Skeletal muscle cell (primary cell): ENCODE measurements around the gene ACSF3.
"Not testable (repeated sequence)": the region's sequence is repeated elsewhere in the genome, so short reads cannot be mapped to it uniquely, and the experiment has no call there.

Experiments
- DNase-seq: peaks from one replicate; pipeline ENCODE4 v3.0.0-alpha.2; 2010; ENCODE audit warnings: low read depth
- H3K4me3 ChIP-seq: 2 replicates; pipeline ENCODE4 v1.5.1; 2011; ENCODE audit warnings: low read depth, mild to moderate bottlenecking, control low read depth, low read length, moderate library complexity

The ACSF3 gene

DNA sequence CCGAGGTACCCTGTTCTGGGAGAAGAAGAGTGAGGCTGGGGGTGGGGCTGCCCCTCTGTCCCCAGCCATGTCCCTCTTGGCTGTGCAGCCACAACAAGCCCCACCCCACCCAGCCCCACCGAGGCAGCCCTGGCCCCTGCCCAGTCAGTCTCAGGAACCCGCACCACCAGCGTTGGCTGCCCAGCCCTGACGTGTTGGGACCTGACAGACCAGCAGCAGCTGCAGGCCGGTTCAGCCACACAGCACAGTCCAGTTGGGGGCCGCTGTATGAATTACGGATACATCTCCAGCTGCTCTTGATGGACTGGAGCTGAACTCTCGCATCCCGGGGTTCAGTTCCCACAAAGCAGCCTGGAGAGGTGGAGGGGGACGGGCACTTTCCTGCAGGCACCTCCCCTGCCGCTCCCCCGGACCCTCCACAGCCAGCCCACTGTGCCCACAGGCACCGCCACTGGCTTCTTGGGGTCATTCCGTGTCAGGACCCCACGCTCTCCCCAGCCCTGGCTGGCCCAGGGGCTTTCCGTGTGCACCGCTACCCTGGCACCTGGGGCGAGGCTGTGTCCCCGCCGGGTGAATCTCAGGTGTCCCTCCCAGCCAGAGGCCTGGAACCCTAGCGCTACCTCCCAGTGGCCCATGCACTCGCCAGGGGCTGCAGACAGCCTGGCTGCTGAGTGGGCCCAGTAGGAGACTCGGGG lies 84.9 kb downstream of the ACSF3 start:
- no peak for DNase-seq

DNA sequence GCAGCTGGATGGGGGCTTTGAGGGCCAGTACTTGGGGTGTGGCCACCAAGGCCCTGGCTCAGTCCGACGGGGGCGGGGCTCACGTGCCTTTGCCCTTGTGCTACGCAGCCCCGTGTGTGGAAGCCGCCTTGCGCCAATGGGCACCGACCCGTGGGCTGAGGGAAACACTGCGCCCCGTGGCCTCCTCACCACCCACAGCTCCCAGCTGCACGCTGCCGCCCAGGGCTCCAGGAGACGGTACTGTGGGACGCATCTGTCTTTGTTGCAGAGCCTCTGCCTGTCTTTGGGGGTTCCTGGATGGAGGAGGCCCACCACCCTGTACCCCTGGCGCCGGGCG lies 85.5 kb downstream of the ACSF3 start:
- DNase-seq, result no peak
- no peak overlapping the region for H3K4me3 ChIP-seq

More for the DNA sequence above, 84.9 kb downstream of the ACSF3 start:
- H3K4me3 ChIP-seq, result no peak overlapping the region

DNA sequence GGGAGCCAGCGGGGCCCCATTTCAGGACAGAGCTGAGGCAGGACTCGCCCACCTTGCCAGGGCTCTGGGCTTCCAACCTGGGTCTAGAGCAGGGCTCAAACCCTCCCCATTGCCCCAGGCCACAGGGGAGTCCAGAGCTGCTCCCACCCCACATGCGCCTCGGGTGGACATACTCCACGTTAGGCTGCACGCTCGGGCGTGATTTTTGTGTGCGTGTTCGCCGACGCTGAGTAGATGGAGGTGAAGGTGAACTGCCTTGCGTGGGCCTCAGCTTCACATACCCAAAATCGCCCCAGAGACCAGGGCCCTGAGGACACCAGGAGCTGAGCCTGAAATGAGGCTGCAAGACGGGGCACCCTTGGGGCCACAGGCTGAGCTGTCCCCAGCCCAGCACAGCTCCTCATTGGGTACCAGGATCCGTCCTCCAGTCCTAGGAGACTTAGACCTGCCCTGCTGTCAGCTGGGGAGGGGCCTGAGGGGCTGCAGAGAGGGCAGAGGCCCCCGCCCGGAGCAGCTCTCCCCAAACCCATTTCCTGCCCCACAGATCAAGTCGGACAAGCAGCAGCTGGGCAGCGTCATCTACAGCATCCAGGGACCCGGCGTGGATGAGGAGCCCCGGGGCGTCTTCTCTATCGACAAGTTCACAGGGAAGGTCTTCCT lies 86.1 kb downstream of the ACSF3 start:
- H3K4me3 ChIP-seq, result no peak overlapping the region
- DNase-seq, result no peak

DNA sequence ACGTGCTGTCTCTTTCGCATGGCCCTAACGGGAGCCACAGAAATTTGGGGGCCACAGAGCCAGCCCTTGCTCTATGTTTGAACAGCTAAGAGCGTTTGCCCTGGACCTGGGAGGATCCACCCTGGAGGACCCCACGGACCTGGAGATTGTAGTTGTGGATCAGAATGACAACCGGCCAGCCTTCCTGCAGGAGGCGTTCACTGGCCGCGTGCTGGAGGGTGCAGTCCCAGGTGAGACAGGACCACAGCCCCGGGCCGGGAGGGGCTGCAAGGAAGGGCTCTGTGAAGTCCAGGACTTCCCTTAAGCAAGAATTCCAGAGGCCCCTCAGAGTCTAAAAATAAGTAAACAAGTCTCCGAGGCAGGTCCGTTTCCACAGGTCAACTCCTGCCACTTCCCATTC lies 89.8 kb downstream of the ACSF3 start:
- no peak overlapping the region for H3K4me3 ChIP-seq
- DNase-seq, result no peak

DNA sequence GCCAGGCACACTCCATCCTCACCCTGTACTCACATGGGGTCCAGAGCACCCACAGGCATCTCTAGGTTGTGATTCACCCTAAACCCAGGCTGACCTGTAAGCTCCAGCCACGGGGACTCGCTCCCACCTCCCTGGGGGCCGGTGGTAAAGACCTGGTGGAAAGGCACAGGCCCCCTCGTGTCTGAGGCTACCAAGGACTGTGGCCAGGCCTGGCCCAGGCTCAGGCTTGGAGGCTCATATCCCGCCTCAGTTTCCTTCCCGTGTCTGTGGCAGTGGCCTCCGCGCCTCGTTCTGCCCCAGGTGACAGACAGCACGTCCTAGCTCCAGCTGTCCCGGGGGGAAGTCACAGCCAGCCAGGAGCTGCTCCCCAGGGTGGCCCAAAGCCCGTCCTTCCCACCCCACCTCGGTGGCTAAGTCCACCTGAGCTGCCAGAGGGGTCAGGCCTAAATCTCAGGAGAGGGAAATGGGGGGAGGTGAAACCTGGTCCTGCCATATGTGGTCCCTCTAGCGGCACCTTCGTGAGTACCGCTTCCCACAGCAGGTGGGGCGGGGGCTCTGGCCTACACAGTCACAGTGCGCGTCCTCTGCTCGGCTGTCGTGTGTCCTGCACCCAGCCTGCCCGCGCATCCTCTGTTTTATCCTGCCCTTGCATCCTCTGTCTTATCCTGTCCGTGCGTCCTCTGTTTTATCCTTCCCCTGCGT lies 90.5 kb downstream of the ACSF3 start:
- no peak overlapping the region for H3K4me3 ChIP-seq
- DNase-seq, result no peak

DNA sequence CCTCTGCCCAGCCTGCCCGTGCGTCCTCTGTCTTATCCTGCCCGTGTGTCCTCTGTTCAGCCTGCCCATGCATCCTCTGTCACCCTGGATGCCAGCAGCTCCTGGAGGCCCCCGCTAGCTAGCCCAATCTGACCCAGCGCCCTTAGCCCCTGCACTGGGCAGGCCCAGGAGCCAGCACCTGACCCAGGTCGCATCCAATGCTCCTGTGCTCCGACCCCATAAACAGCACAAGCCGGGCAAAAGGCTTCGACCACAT lies 91.0 kb downstream of the ACSF3 start:
- H3K4me3 ChIP-seq, result no peak overlapping the region
- no peak for DNase-seq

DNA sequence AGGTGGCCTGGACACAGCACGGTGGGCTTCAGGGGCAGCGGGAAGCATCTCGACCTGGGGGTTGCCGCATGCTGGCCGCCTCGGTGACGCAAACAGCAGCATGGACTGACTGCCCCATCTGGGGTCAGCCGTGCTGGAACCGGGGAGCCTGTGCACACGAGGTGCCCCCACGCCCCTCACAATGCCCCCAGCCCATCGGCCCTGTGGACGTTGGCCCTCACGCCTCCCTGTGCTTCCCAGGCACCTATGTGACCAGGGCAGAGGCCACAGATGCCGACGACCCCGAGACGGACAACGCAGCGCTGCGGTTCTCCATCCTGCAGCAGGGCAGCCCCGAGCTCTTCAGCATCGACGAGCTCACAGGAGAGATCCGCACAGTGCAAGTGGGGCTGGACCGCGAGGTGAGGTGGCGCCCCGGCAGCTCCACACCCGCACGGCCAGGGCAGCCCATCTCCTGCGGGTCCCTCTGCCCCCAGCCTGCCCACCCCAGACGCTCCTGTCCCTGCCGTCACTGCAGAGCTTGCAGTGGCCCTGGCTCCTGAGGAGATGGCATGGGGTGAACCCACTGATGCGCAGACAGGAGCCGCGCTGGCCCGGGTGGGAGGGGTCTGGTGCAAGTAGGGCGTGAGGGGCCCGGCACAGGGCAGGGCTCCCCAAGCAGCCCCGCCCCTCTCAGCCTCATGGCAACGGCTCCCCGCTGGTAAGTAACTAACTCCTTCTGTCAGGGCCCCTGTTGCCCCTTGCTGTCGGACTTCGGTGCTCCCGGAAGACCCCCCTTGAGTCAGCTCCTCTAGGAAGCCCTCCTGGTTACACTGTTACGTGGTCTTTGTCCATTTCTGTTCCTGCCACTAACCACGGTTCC lies 91.5 kb downstream of the ACSF3 start:
- DNase-seq, result no peak
- no peak overlapping the region for H3K4me3 ChIP-seq

DNA sequence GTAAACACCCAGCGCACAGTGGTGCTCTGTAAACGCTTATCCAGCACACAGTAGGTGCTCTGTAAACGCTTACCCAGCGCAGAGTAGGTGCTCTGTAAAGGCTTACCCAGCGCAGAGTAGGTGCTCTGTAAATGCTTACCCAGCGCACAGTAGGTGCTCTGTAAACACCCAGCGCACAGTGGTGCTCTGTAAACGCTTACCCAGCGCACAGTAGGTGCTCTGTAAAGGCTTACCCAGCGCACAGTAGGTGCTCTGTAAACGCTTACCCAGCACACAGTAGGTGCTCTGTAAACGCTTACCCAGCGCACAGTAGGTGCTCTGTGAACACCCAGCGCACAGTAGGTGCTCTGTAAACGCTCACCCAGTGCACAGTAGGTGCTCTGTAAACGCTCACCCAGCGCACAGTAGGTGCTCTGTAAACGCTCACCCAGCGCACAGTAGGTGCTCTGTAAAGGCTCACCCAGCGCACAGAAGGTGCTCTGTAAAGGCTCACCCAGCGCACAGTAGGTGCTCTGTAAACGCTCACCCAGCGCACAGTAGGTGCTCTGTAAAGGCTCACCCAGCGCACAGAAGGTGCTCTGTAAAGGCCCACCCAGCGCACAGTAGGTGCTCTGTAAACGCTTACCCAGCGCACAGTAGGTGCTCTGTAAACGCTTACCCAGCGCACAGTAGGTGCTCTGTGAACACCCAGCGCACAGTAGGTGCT lies 92.4 kb downstream of the ACSF3 start:
- DNase-seq, H3K4me3 ChIP-seq: not testable (repeated sequence)

DNA sequence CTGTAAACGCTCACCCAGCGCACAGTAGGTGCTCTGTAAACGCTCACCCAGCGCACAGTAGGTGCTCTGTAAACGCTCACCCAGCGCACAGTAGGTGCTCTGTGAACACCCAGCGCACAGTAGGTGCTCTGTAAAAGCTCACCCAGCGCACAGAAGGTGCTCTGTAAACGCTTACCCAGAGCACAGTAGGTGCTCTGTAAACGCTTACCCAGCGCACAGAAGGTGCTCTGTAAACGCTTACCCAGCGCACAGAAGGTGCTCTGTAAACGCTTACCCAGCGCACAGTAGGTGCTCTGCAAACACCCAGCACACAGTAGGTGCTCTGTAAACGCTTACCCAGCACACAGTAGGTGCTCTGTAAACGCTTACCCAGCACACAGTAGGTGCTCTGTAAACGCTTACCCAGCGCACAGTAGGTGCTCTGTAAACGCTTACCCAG lies 93.0 kb downstream of the ACSF3 start:
- not testable (repeated sequence) for DNase-seq, H3K4me3 ChIP-seq

DNA sequence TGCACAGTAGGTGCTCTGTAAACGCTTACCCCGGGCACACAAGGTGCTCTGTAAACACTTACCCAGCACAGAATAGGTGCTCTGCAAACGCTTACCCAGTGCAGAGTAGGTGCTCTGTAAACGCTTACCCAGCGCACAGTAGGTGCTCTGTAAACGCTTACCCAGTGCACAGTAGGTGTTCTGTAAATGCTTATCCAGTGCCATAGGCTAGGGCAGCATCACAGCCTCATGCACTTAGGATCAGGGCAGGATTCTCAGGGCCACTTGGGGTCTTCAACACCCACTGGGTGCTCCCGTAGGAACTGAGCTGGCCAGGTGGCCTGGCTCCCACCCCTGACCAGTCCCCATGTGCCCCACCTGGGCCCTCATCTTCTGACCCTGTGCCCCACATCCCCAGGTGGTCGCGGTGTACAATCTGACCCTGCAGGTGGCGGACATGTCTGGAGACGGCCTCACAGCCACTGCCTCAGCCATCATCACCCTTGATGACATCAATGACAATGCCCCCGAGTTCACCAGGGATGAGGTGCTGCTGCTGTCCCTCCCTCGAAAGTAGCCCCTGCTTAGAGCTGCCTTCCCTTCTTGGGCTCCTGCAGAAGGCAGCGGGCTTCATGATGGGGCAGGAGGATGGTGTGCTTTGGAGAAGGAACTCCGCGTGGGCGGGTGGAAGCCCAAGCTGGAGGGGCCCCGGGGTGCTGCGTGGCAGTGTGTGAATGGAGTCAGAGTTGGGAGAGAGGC lies 93.5 kb downstream of the ACSF3 start:
- H3K4me3 ChIP-seq, result no peak overlapping the region
- no peak for DNase-seq

DNA sequence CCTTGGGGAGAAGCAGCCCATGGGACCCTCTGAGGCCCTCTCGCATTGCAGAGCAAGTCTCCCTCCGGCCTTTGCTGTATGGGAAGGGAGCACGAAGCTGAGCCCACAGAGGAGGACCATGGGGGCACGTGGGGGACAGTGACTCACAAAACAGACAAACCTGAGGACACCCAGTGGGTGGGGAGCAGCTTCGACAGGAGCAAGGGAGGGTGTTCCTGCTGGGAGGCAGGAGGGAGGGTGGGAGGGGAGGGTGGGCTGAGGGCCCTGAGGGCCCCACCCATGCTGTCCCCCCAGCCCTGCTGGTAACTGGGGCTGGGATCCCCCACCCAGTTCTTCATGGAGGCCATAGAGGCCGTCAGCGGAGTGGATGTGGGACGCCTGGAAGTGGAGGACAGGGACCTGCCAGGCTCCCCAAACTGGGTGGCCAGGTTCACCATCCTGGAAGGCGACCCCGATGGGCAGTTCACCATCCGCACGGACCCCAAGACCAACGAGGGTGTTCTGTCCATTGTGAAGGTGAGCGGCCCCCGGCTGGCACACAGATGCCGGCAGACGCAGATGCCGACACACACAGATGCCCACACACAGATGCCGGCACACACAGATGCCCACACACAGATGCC lies 94.2 kb downstream of the ACSF3 start:
- no peak for DNase-seq

DNA sequence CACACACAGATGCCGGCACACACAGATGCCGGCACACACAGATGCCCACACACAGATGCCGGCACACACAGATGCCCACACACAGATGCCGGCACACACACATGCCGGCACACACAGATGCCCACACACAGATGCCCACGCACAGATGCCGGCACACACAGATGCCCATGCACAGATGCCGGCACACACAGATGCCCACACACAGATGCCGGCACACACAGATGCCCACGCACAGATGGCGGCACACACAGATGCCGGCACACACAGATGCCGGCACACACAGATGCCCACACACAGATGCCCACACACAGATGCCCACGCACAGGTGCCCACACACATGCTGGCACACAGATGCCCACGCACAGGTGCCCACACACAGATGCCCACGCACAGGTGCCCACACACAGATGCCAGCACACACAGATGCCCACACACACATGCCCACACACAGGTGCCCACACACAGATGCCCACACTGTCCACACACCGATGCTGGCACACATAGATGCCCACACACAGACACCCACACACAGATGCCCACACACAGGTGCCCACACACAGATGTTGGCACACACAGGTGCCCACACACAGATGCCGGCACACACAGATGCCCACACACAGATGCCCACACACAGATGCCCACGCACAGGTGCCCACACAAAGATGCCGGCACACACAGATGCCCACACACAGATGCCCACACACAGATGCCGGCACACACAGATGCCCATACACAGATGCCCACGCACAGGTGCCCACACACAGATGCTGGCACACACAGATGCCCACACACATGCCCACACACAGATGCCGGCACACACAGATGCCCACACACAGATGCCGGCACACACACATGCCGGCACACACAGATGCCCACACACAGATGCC lies 95.1 kb downstream of the ACSF3 start:
- H3K4me3 ChIP-seq, DNase-seq: not testable (repeated sequence)

More for the DNA sequence above, 94.2 kb downstream of the ACSF3 start:
- no peak overlapping the region for H3K4me3 ChIP-seq

DNA sequence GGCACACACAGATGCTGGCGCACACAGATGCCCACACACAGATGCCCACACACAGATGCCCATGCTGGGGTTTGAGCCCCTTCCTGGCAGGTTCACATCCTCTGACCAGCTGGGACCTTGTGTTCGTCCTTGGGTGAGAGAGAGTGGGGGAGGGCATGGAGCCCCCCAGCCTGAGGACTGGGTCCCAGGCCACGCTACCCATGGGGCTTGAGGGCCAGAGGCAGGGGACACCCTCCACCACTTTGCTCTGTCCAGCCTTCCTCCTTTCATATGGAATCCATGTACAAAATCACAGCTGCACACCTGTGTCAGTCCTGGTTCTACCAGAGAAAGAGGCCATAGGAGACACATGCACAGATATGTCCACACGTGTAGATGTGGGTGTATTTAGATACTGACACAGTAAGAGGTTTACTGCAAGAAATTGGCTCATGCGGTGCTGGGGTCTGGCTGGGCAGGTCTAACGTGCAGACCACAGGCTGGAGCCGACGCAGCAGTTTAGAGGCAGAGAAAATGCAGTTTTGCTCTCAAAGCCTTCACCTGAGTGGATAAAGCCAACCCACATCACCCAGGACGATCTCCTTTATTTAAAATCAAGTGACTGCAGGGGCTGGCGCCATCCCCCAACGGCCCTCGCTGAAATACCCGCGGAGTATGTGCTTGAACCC lies 95.8 kb downstream of the ACSF3 start:
- no peak for DNase-seq
- no peak overlapping the region for H3K4me3 ChIP-seq

DNA sequence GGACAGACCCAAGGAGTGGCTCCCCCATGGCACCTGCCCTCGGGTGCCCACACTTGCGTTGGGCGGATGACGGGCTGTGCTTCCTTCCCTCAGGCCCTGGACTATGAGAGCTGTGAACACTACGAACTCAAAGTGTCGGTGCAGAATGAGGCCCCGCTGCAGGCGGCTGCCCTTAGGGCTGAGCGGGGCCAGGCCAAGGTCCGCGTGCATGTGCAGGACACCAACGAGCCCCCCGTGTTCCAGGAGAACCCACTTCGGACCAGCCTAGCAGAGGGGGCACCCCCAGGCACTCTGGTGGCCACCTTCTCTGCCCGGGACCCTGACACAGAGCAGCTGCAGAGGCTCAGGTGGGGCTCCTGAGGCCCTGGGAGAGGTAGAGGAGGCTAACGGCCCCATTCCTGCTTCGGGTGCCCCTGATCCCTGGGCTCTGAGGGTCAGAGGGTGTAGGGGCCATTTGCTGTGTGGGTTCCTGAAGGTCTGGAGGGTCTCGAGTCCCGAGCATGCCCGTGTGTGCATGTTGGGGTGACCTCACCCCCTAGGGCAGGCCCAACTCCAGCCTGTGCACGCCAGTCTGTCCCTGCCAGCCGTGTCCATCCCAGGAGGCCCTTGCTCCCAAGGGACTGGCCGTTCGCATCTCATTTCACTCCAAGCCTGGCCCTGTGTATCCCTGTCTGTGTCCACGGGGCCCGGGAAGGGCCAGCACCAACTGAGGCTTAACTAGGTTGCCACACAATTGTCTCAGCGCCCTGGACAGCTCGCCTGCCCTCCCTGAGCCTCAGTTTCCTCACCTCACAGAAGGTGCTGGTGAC lies 96.7 kb downstream of the ACSF3 start:
- DNase-seq, result no peak
- no peak overlapping the region for H3K4me3 ChIP-seq

DNA sequence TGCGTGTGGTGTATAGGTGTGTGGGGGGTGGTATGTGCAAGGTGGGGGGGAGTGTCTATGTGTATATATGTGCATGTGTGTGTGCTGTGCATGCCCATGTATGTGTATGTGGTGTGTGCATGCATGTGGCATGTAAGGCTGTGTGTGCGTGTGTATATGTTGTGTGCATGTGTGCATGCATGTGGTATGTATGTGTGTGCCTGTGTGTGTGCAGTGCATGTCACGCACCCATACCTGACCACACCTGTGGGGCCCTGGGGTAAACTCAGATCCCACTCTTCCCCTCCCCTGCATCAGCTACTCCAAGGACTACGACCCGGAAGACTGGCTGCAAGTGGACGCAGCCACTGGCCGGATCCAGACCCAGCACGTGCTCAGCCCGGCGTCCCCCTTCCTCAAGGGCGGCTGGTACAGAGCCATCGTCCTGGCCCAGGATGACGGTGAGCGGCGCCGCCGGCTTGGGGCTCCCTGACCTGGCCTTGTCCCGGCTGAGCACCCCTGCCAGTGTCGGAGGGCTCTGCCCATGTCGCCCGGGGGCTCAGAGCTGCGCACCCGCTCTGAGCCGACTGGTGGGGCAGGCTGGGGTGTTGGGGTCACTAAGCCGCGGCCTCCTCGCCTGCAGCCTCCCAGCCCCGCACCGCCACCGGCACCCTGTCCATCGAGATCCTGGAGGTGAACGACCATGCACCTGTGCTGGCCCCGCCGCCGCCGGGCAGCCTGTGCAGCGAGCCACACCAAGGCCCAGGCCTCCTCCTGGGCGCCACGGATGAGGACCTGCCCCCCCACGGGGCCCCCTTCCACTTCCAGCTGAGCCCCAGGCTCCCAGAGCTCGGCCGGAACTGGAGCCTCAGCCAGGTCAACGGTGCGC lies 97.6 kb downstream of the ACSF3 start:
- no peak for DNase-seq
- peak overlapping the region; percentile 33 for H3K4me3 ChIP-seq

DNA sequence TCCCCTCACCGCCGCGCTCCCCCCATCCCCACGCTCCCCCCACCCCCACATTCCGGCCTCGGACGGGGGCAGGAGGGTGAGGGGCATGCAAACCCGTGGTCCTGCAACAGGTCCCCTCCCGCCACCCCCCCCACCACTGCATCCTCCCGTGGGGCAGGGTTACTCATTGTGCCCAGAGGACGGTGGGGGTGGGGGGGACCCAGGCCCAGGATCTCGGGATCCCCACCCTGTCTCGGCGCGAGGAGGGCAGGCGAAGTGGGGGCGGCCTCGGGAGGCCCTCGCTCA lies 98.2 kb downstream of the ACSF3 start:
- no peak for DNase-seq
- H3K4me3 ChIP-seq, result peak overlapping the region; percentile 60
